ENCODE data around the gene OST4.

- TF ChIP-seq POLR2A (IDR thresholded peaks at IDR 0.05; ENCODE audit: low read length) (no peak), GATA1 (IDR thresholded peaks at IDR 0.05; ENCODE audit: low read depth, low read length) (no peak)
Measured at GRCh38 chr2:27057184-27057583, 14.3 kb downstream of the OST4 start.
